HL-60 (cell line): ENCODE measurements around the gene GAPT.

ENCODE experiments used
- DNase-seq, 2 experiments: peaks; one replicate each; pipeline ENCODE4 v3.0.0-alpha.2; 2010 to 2020; ENCODE audit warnings: low read depth in 1 of 2, low spot score in 1 of 2
- H3K27ac ChIP-seq: fragments of 250-450 bp; sonication (Bioruptor Pico); replicated peaks from 2 replicates; pipeline ENCODE4 v1.5.1; 2020; ENCODE audit warnings: mild to moderate bottlenecking, moderate library complexity
- H3K27me3 ChIP-seq: fragments of 250-450 bp; sonication (Bioruptor Pico); 2 replicates; pipeline ENCODE4 v1.5.1; 2021; ENCODE audit warnings: mild to moderate bottlenecking, moderate library complexity; ENCODE audit not compliant: insufficient read depth, poor library complexity, severe bottlenecking
- H3K4me3 ChIP-seq: replicated peaks from 2 replicates; pipeline ENCODE4 v1.5.1; 2011; ENCODE audit warnings: mild to moderate bottlenecking, control low read depth, low read length; ENCODE audit not compliant: insufficient read depth
- GABPA ChIP-seq: IDR thresholded peaks from 2 replicates; pipeline ENCODE4 v1.6.1; 2012; ENCODE audit warnings: low read depth
- POLR2AphosphoS5 ChIP-seq: IDR thresholded peaks from 2 replicates; pipeline ENCODE4 v1.6.1; 2012; ENCODE audit warnings: low read depth
- SPI1 ChIP-seq: IDR thresholded peaks from 2 replicates; pipeline ENCODE4 v1.6.1; 2012; ENCODE audit warnings: low read depth, mild to moderate bottlenecking, borderline replicate concordance
- TF ChIP-seq, protein P1 (sequence below): IDR thresholded peaks from 2 replicates; pipeline ENCODE4 v1.6.1; 2012; ENCODE audit warnings: low read depth; ENCODE audit not compliant: insufficient replicate concordance
- TF ChIP-seq, protein P2 (sequence below): IDR thresholded peaks from one replicate; pipeline ENCODE4 v1.5.1; 2011; ENCODE audit warnings: low read length, control low read depth, inconsistent platforms; ENCODE audit not compliant: insufficient read depth

Gene GAPT

DNA sequence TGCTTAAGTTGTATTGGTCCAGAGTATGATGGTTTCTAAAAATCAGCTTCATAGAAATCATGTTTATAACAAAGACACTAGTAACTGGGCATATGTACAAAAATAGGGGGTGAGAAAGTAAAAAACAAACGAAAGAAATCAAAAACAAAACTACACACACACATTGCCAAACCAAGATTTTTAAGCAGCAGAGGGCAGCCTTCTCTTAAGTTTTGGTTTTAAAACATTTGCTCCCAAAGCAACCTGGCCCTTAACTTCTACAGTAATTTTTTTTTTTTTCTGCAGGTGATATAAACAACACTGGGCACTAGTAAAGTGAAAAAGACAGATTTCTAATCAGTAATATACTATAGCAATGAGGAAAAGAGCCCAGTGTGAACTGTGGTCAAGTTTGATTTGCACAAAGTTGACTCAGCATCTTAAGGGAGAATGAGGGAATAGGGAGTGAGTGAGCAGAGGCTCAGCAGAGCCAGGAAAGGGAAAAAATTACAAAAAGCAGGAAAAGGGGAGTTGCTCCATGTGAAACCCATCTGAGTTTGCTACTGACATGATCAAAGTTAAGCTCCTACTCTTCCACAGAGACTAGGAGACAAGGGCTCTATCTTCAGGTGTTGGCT lies 13.4 kb upstream of the GAPT start:
- Histone ChIP-seq H3K4me3 (no peak overlapping the region), H3K27ac (no peak overlapping the region), H3K27me3 (no peaks in the 10 kb centered on the region)
- TF ChIP-seq SPI1 (no peak), POLR2AphosphoS5 (no peak)
- TF ChIP-seq, protein P1, sequence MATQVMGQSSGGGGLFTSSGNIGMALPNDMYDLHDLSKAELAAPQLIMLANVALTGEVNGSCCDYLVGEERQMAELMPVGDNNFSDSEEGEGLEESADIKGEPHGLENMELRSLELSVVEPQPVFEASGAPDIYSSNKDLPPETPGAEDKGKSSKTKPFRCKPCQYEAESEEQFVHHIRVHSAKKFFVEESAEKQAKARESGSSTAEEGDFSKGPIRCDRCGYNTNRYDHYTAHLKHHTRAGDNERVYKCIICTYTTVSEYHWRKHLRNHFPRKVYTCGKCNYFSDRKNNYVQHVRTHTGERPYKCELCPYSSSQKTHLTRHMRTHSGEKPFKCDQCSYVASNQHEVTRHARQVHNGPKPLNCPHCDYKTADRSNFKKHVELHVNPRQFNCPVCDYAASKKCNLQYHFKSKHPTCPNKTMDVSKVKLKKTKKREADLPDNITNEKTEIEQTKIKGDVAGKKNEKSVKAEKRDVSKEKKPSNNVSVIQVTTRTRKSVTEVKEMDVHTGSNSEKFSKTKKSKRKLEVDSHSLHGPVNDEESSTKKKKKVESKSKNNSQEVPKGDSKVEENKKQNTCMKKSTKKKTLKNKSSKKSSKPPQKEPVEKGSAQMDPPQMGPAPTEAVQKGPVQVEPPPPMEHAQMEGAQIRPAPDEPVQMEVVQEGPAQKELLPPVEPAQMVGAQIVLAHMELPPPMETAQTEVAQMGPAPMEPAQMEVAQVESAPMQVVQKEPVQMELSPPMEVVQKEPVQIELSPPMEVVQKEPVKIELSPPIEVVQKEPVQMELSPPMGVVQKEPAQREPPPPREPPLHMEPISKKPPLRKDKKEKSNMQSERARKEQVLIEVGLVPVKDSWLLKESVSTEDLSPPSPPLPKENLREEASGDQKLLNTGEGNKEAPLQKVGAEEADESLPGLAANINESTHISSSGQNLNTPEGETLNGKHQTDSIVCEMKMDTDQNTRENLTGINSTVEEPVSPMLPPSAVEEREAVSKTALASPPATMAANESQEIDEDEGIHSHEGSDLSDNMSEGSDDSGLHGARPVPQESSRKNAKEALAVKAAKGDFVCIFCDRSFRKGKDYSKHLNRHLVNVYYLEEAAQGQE: no peak
- TF ChIP-seq, protein P2, sequence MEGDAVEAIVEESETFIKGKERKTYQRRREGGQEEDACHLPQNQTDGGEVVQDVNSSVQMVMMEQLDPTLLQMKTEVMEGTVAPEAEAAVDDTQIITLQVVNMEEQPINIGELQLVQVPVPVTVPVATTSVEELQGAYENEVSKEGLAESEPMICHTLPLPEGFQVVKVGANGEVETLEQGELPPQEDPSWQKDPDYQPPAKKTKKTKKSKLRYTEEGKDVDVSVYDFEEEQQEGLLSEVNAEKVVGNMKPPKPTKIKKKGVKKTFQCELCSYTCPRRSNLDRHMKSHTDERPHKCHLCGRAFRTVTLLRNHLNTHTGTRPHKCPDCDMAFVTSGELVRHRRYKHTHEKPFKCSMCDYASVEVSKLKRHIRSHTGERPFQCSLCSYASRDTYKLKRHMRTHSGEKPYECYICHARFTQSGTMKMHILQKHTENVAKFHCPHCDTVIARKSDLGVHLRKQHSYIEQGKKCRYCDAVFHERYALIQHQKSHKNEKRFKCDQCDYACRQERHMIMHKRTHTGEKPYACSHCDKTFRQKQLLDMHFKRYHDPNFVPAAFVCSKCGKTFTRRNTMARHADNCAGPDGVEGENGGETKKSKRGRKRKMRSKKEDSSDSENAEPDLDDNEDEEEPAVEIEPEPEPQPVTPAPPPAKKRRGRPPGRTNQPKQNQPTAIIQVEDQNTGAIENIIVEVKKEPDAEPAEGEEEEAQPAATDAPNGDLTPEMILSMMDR: no peak
- DNase-seq: no peak

DNA sequence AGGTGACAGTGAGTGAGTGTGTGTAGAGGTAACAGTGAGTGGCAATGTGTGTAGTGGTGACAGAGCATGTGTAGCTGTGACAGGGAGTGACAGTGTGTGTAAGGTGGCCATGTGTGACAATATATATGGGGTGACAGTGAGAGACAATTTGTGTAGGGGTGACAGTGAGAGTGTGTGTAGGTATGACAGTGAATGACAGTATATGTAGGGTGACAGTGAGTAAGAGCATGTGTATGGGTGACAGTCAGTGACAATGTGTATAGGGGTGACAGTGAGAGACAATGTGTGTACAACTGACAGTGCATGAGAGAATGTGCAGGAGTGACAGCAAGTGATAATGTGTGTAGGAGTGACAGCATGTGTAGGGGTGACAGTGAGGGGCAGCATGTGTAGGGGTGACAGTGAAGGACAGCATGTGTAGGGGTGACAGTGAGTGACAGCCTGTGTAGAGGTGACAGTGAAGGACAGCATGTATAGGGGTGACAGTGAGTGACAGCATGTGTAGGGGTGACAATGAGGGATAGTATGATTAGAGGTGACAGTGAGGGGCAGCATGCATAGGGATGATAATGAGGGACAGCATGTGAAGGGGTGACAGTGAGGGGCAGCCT lies 10.1 kb upstream of the GAPT start:
- Histone ChIP-seq H3K27me3 (no peaks in the 10 kb centered on the region), H3K27ac (no peak overlapping the region), H3K4me3 (no peak overlapping the region)
- TF ChIP-seq GABPA: no peak
- no peak for TF ChIP-seq SPI1
- TF ChIP-seq, protein P2: no peak
- TF ChIP-seq, protein P1: no peak
- TF ChIP-seq POLR2AphosphoS5: no peak
- DNase-seq: no peak

DNA sequence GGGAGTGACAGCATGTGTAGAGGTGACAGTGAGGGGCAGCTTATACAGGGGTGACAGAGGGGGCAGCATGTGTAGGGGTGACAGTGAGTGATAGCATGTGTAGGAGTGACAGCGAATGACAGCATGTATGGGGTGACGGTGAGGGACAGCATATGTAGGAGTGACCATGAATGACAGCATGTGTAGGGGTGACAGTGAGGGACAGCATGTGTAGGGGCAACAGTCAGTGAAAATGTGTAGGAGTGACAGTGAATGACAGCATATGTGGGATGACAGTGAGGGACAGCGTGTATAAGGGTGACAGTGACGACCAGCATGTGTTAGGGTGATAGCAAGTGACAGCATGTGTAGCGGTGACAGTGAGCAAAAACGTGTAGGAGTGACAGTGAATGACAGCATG lies 9.4 kb upstream of the GAPT start:
- no peak overlapping the region for H3K4me3 ChIP-seq
- DNase-seq: no peak
- no peak overlapping the region for H3K27ac ChIP-seq
- TF ChIP-seq, protein P1: no peak
- TF ChIP-seq SPI1 (no peak), GABPA (no peak), POLR2AphosphoS5 (no peak)
- TF ChIP-seq, protein P2: no peak
- no peaks in the 10 kb centered on the region for H3K27me3 ChIP-seq
